Measurements from ENCODE around the gene EFTUD2. TPM values are rescaled to one million over a fixed set of nuclear protein-coding genes. Genes with fewer than 3 reads are reported as not detected.

The EFTUD2 gene
- total RNA-seq, 8 experiments from 2014 or later = 31.6 to 155 (median 63.5) TPM

DNA sequence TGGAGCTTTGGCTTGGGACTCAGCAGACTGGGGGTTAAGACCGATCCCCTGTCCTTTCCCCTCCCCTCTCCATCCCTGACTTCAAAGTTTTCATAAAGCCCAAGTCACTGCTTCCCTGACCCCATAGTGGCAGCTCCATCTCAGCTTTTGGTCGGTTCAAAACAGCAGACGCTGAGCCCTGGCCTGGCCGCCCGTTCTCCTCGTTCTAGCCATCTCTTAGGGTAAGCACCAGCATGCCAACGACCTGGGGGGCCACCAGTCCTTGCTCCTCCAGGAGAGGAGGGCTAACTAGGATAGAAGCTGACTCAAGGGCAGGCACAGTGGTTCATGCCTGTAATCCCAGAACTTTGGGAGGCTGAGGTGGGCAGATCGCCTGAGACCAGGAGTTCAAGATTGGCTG, 53.0 kb downstream of the EFTUD2 start:
- H3K27ac ChIP-seq = no peak overlapping the region
- 50 to 96% (median 80%) methylated on average over 1 to 7 of the region's 8 CpGs; no CpG with 5 or more reads in 3 of the 10 experiments for WGBS, 10 experiments
- in situ Hi-C loops (cut with MboI; ENCODE audit: low pct_unique_long_range_greater_than_20kb in 2 of 9, low sequenced_read_pairs in 9 of 9, unreplicated experiment in 9 of 9) = no loop called here

DNA sequence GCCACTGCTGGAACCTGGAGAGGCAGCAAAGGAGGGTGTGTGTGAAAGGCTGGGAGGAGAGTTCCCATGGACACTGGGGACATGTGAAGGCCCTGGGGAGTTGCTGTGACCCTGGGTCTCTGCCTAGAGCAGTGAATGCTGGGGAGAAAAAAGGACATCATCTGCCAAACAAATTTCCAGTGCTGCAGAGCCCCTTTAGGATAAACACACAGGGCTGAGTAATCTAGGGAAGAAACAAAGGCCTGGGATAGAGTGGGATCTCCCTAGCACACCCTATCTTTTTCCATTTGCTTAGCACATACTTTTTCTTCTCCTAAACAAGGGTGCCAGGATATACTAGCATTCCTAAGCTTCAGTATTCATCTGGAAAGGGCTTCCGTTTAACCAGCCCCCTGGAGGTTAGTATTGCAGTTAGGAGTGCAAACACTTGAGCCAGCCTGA, 54.8 kb downstream of the EFTUD2 start:
- in situ Hi-C loops (cut with MboI; ENCODE audit: low pct_unique_long_range_greater_than_20kb in 2 of 9, low sequenced_read_pairs in 9 of 9, unreplicated experiment in 9 of 9) = no loop called here
- ATAC-seq (replicated peaks in 6 of 8) = peak in 5 of 8 experiments; percentile 59 to 89 (median 85)
- Histone ChIP-seq H3K27ac (peak overlapping the region in 1 of 2 donors; percentile 3), H3K4me3 (no peak overlapping the region), H3K4me1 (replicated peaks in 1 of 2) (peaks cover 6 to 17% of the 10 kb centered on the region in 2 donors)
- 17 to 100% (median 60%) methylated on average over 1 of the region's 1 CpG; no CpG with 5 or more reads in 5 of the 10 experiments for WGBS, 10 experiments

More for the DNA sequence above, 53.0 kb downstream of the EFTUD2 start:
- ATAC-seq (replicated peaks in 6 of 8) = no peak
- Histone ChIP-seq H3K4me3 (no peak overlapping the region), H3K4me1 (replicated peaks in 1 of 2) (peaks cover 6 to 17% of the 10 kb centered on the region in 2 donors)

DNA sequence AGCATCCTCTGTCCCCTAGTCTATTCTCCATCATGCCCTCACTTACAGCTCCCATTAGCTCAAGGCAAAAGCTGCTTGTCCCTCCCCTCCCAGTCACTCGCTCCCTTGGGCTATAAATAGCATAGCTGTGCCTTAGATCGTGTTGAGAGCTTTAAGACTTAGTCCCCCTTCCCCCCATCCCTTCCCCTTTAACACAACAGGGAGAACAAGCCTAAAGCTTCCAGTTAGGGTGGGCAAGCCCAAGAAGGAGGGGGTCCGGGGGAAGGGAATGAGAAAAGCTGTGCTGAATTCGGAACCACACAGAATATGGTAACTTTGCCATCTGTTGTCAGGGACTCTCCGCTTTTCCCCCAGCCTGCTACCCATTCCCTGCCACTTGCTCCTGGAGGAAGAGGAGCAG, 56.5 kb downstream of the EFTUD2 start:
- H3K4me1 ChIP-seq (replicated peaks in 1 of 2) = peaks cover 6 to 17% of the 10 kb centered on the region in 2 donors
- no peak overlapping the region for H3K4me3 ChIP-seq
- ATAC-seq (replicated peaks in 6 of 8) = peak in 6 of 8 experiments; percentile 45 to 75 (median 69)
- in situ Hi-C loops (cut with MboI; ENCODE audit: low pct_unique_long_range_greater_than_20kb in 2 of 9, low sequenced_read_pairs in 9 of 9, unreplicated experiment in 9 of 9) = no loop called here
- 0 to 57% (median 49%) methylated on average over 1 to 4 of the region's 5 CpGs; no CpG with 5 or more reads in 5 of the 10 experiments for WGBS, 10 experiments
- H3K27ac ChIP-seq = no peak overlapping the region

DNA sequence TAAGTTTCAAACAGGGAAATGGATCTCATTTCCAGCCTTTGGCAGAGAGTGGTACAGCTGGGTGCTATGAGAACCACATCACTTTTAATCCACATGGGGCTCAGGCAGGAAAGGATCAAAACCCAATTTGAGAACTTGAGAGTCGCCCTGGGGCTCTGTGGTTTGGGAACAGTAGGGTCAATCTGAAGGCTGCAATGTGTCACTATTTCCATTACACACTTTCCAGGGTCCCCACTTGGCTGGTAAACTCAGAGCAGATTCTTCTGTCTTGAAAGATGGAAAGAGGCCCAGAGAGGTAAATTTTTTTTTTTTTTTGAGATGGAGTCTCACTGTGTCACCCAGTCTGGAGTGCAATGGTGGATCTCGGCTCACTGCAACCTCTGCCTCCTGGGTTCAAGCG, 58.3 kb downstream of the EFTUD2 start:
- no peak for ATAC-seq (replicated peaks in 6 of 8)
- WGBS, 10 experiments = 20 to 100% (median 90%) methylated on average over 1 to 3 of the region's 3 CpGs; no CpG with 5 or more reads in 2 of the 10 experiments
- Histone ChIP-seq H3K4me1 (replicated peaks in 1 of 2) (peaks cover 6 to 17% of the 10 kb centered on the region in 2 donors), H3K27ac (no peak overlapping the region), H3K4me3 (no peak overlapping the region)
- in situ Hi-C loops (cut with MboI; ENCODE audit: low pct_unique_long_range_greater_than_20kb in 2 of 9, low sequenced_read_pairs in 9 of 9, unreplicated experiment in 9 of 9) = no loop called here

DNA sequence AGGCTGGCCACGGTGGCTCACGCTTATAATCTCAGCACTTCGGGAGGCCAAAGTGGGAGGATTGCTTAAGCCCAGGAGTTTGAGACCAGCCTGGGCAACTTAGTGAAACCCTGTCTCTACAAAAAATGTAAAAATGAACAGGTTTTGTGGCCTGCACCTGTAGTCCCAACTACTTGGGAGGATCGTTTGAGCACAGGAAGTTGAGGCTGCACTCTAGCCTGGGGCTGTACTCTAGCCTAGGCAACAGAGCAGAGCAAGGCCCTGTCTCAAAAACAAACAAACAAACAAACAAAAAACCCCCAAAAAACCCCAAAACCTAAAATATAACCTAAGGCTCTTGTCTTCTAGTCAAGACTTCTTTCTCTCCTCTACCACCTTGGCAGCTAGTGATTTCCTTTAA, 59.0 kb downstream of the EFTUD2 start:
- peaks cover 6 to 17% of the 10 kb centered on the region in 2 donors for H3K4me1 ChIP-seq (replicated peaks in 1 of 2)
- 33 to 100% (median 89%) methylated on average over 1 to 4 of the region's 4 CpGs; no CpG with 5 or more reads in 4 of the 10 experiments for WGBS, 10 experiments
- in situ Hi-C loops (cut with MboI; ENCODE audit: low pct_unique_long_range_greater_than_20kb in 2 of 9, low sequenced_read_pairs in 9 of 9, unreplicated experiment in 9 of 9) = no loop called here
- H3K4me3 ChIP-seq = no peak overlapping the region
- H3K27ac ChIP-seq = no peak overlapping the region
- no peak for ATAC-seq (replicated peaks in 6 of 8)

DNA sequence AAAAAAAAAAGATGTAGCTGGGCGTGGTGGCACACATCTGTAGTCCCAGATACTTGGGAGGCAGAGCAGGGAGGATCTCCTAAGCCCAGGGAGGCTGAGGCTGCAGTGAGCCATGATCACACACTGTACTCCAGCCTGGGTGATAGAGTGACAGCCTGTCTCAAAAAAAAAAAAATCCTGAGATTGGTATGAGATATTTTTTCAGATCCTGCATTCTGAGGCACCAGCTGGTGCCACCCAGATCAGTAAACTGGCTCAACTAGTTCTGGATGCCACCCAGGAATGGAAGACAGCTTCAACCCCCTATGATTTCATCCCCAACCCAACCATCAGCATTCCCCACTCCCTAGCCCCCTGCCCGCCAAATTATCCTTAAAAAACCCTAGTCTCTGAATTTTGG, 62.0 kb downstream of the EFTUD2 start:
- 0 to 80% (median 80%) methylated on average over 1 of the region's 2 CpGs; no CpG with 5 or more reads in 7 of the 10 experiments for WGBS, 10 experiments
- no peaks in the 10 kb centered on the region for H3K4me1 ChIP-seq (replicated peaks in 1 of 2)
- H3K4me3 ChIP-seq = no peak overlapping the region
- in situ Hi-C loops (cut with MboI; ENCODE audit: low pct_unique_long_range_greater_than_20kb in 2 of 9, low sequenced_read_pairs in 9 of 9, unreplicated experiment in 9 of 9) = no loop called here
- H3K27ac ChIP-seq = no peak overlapping the region
- no peak for ATAC-seq (replicated peaks in 6 of 8)

DNA sequence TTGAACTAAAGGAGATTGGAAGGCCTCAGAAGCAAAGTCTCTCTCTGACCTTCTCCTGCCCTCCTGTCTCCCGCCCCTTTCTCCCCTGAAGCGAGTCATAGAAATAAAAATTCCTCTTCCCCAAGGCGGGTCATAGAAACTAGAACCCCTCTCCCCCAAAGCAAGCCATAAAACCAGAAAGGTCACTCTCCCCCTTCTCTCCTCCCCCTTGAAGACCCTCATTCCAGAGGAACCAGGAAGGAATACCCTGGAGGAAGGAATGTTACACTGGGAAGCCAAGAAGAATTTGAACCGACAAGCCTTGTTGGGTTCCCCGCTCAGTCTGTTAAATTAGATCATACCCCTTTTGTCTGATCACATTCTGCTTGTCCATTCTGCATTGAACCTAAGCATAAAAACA, 66.4 kb downstream of the EFTUD2 start:
- ATAC-seq (replicated peaks in 6 of 8) = no peak
- Histone ChIP-seq H3K4me1 (replicated peaks in 1 of 2) (peaks cover 3 to 6% of the 10 kb centered on the region in 2 donors), H3K27ac (no peak overlapping the region), H3K4me3 (no peak overlapping the region)
- 0 to 100% (median 71%) methylated on average over 1 to 3 of the region's 5 CpGs; no CpG with 5 or more reads in 5 of the 10 experiments for WGBS, 10 experiments
- in situ Hi-C loops (cut with MboI; ENCODE audit: low pct_unique_long_range_greater_than_20kb in 2 of 9, low sequenced_read_pairs in 9 of 9, unreplicated experiment in 9 of 9) = no loop called here

DNA sequence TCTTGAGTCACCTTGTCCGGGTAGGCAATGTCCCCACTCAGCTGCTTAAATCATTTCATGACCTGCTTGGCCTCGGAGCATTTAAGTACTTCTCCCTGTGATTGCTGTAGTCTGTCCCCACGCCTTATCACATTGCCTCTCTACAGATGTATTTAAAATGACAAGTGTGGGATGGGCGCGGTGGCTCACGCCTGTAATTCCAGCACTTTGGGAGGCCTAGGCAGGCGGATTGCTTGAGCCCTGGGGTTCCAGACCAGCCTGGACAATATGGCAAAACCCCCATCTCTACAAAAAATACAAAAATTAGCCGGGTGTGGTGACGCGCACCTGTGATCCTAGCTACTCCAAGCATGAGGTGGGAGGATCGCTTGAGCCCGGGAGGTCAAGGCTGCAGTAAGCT, 67.9 kb downstream of the EFTUD2 start:
- peaks cover 3 to 6% of the 10 kb centered on the region in 2 donors for H3K4me1 ChIP-seq (replicated peaks in 1 of 2)
- in situ Hi-C loops (cut with MboI; ENCODE audit: low pct_unique_long_range_greater_than_20kb in 2 of 9, low sequenced_read_pairs in 9 of 9, unreplicated experiment in 9 of 9) = no loop called here
- ATAC-seq (replicated peaks in 6 of 8) = no peak
- H3K27ac ChIP-seq = no peak overlapping the region
- H3K4me3 ChIP-seq = no peak overlapping the region
- 79 to 98% (median 87%) methylated on average over 1 to 12 of the region's 12 CpGs for WGBS, 10 experiments

DNA sequence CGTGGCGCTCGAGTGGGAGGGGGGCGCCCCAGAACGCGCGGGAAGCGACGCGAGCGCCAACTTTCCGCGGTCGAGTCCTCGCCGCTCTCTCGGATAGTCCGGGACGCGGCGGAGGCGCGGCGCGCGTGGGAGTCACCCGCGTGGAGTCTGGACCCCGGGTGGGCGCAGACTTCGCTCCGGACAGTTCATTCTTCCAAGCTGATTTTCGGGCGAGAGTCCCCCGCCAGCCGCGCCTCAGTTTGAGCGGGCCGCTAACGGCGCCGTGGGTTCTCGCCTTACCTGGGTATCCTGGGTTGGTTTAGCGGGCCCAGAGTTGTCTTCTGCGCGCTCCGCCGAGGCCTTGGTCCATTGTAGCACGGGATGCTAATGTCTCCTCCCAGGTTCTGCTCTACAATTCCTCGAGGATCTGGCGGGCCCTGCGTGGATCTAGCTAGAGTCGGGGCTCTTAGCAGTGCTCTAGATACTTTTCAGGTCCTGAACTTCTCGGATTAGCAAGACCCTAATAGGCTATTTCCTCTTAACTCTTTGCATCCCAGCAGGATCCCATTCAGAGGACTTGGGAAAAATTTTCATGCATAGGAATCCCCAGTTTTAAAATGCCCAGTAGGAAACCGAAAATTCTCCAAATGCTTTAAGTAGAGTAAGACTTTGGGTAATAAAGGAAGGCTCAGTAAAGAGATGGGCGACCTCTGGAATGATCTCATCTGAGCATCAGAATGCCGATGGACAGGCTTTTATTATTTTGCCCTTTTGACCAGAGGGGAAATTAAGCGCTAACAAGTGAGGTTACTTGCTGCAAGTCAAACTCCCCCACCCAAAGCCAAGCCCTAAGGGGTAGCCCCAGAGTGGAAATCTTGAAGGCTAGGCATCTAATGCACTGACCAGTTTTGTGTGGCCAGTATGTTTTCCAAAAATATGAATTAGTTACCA, 68.6 kb downstream of the EFTUD2 start:
- Histone ChIP-seq H3K4me1 (replicated peaks in 1 of 2) (peaks cover 3 to 6% of the 10 kb centered on the region in 2 donors), H3K4me3 (peak overlapping the region; percentile 50 to 93 (median 89)), H3K27ac (no peak overlapping the region)
- in situ Hi-C loops (cut with MboI; ENCODE audit: low pct_unique_long_range_greater_than_20kb in 2 of 9, low sequenced_read_pairs in 9 of 9, unreplicated experiment in 9 of 9) = no loop called here
- WGBS, 10 experiments = 3 to 66% (median 27%) methylated on average over 1 to 12 of the region's 58 CpGs; no CpG with 5 or more reads in 2 of the 10 experiments
- ATAC-seq (replicated peaks in 6 of 8) = peak; percentile 28 to 60 (median 52)

DNA sequence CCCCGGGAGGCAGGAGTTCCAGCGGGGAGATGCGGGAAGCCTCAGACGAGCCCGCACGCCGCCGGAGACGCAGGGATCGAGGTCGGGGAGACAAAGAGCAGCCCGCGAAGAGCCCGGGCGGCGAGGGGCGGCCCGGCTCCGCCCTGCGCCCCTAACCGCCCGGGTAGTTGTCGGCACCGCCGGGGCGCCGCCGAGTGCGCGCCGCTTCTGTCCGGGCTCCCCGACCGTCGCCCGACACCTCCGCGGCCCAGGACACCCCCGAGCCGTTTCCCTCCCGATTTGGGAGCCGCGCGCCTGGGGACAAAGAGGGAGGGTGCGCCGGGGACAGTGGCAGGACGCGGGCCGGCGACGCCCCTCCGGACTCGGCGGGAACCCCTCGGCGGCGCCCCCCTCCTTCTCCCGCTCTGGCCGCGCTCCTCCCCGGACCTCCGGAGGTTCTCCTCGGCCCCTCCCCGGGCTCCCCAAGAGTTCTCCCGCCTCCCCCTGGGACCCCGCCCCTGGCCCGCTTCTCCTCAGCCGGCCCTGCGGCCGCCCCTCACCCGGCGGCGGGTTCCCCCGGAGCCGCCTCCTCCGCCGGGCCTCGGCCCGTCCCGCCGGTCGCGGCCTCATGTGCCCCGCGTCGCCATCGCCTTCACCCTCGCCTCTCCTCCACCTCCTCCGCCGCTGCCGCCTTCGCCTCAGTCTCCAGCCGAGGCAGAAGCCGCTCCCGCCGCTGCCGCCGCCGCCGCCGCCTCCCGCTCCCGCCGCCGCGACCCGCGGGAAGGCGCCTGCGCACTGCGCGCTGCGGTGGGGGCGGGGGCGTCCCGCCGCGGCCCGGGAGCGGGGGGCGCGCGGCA, 69.5 kb downstream of the EFTUD2 start, which contains the start of gene GJC1:
GJC1 (minus strand) TSS at position 765 of the 836 bp plus-strand sequence. CDS start 24,470 bp downstream, outside the sequence.
- Histone ChIP-seq H3K27ac (peak within 1 kb of the TSS in 1 of 2 donors; percentile 19), H3K4me3 (peak within 1 kb of the TSS; percentile 50 to 93 (median 89)), H3K4me1 (replicated peaks in 1 of 2) (peaks cover 3 to 6% of the 10 kb centered on the region in 2 donors)
- in situ Hi-C loops (cut with MboI; ENCODE audit: low pct_unique_long_range_greater_than_20kb in 2 of 9, low sequenced_read_pairs in 9 of 9, unreplicated experiment in 9 of 9) = no loop called here
- WGBS, 10 experiments = 0% methylated on average over 1 to 2 of the region's 123 CpGs; no CpG with 5 or more reads in 8 of the 10 experiments
- peak; percentile 60 to 79 (median 72) for ATAC-seq (replicated peaks in 6 of 8)

DNA sequence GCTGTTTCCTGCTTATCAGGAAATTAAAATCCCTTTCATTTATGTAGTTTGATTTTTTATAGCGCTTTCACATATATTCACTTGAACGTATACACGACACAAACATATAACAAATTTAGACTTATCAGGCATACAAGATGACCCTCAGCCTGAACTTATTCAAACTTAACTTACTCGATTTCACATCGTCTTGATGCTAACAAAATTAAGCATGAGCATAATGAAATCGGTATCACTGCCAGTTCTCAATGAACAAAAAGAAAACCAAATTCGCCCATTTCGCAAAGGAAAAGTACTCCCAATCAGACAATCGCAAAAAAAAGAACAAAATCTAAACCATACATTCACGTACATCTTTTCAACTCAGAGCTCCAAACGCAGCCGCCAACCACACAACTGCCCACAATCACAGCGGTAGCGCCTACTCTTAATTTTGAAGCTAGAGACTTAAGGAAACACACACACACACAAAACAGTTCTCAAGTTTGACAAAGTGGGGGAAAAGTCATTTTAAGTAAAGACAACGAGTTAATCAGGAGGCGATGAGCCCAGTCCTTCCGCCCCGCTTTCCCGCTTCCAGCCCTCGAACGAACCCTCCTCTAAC, 70.2 kb downstream of the EFTUD2 start:
- in situ Hi-C loops (cut with MboI; ENCODE audit: low pct_unique_long_range_greater_than_20kb in 2 of 9, low sequenced_read_pairs in 9 of 9, unreplicated experiment in 9 of 9) = no loop called here
- Histone ChIP-seq H3K4me3 (peak overlapping the region; percentile 50 to 93 (median 89)), H3K27ac (no peak overlapping the region), H3K4me1 (replicated peaks in 1 of 2) (peaks cover 3 to 6% of the 10 kb centered on the region in 2 donors)
- ATAC-seq (replicated peaks in 6 of 8) = peak in 7 of 8 experiments; percentile 1 to 29 (median 12)
- 0 to 25% (median 1%) methylated on average over 1 to 16 of the region's 21 CpGs for WGBS, 10 experiments

DNA sequence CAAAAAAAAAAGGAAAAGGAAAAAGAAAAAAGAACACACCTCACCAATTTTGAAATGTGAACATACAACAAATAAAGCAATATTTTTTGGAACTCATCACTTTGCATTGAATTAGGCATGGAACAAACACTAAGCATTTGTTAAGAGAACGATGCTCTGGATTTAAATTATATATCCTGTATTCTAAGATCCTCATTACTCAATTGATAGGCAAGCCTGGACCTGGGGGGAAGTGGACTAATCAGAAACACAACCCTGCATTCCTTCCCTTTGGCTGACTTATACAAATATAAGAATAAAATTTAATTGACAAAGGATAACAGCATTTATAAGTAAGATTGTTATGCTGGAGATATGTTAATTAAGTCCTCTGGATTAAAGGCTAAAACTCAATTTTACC, 71.4 kb downstream of the EFTUD2 start:
- Histone ChIP-seq H3K4me3 (peak overlapping the region in 1 of 5 donors; percentile 89), H3K27ac (no peak overlapping the region)
- in situ Hi-C loops (cut with MboI; ENCODE audit: low pct_unique_long_range_greater_than_20kb in 2 of 9, low sequenced_read_pairs in 9 of 9, unreplicated experiment in 9 of 9) = no loop called here

More for the DNA sequence above, 71.4 kb downstream of the EFTUD2 start:
- ATAC-seq (replicated peaks in 6 of 8) = no peak
- WGBS, 10 experiments = 0 to 100% (median 60%) methylated on average over 1 of the region's 1 CpG; no CpG with 5 or more reads in 1 of the 10 experiments
- H3K4me1 ChIP-seq (replicated peaks in 1 of 2) = peaks cover 3 to 6% of the 10 kb centered on the region in 2 donors

All from motor neuron (in vitro differentiated cells).